CD4-positive, alpha-beta T cell treated with Interleukin-17A for 1 hour (primary cell): Measurements from ENCODE around the gene OPTN.
"Not testable (repeated sequence)": the region's sequence is repeated elsewhere in the genome, so short reads cannot be mapped to it uniquely, and the experiment has no call there.

Experiments
- DNase-seq: peaks from one replicate; pipeline ENCODE4 v3.0.0-alpha.2; 2020

Gene OPTN

DNA sequence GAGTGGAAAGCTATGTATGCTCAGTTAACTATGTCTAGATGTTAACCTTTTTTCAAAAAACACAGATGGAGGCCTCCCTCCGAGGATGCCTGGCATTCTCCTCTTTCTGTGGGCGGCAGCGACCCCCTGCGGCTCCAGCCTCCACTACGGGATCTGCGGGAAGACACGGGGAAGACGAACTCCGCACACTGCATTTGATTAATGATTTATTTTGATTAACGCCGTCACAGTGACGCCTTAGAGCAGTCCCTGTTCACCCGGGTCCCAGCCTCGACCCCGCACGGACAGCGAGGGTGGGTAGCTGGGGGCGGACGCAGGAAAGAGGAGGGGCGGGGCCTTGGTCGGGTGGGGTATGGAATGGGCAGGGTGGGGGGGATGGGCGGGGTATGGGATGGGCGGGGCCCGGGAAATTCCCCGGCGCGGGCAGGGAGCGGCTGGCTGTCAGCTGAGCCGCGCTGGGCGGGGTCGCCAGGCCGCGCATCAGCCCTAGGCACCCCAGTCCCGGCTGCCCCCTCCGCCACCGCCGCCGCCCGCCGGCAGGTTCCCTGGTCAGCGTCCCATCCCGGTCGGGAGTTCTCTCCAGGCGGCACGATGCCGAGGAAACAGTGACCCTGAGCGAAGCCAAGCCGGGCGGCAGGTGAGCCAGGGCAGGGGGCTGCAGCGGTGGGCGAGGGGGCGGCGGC, at the start of gene OPTN:
OPTN (plus strand) TSS at position 498 of the 683 bp plus-strand sequence. CDS start 8,960 bp downstream, outside the sequence.
- peak; percentile 85 for DNase-seq

DNA sequence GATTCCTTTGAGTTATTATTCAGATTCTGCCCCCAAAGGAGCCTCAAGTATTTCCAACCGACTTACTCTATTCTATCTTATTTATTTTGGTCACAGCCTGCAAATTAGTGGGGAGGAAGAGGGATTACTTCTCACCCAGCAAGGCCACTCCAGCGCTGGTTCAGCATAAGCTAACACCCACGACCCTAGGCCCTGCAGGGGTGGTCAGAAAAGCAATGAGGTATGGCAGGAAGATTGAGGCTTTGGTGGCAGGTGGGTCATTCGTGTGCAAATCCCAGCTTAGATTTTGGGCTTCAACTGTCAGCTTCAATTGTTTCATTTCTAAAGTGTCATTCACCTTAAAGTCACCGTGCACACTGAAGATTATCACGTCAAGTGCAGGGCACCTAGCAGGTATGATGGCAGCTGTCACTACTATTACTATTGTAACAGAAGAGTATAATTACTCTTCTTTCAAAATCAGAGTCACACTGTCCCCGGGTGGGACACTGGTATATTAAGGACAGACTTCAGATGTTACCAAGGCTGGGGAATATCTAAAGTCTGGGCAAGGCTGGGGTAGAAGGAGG, 48.8 kb upstream of the OPTN start:
- no peak for DNase-seq

DNA sequence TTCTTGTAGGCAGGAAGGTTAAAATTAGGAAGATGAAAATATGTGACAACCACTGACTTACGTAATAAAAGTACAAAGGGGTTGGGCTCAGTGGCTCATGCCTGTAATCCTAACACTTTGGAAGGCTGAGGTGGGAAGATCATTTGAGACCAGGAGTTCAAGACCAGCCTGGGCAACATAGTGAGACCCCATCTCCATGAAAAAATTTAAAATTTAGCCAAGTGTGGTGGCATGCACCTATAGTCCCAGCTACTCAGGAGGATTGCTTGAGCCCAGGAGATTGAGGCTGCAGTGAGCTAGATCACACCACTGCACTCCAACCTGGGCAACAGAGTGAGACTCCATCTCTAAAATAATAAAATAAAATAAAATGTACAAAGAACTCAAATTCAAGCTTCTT, 46.8 kb upstream of the OPTN start:
- not testable (repeated sequence) for DNase-seq

DNA sequence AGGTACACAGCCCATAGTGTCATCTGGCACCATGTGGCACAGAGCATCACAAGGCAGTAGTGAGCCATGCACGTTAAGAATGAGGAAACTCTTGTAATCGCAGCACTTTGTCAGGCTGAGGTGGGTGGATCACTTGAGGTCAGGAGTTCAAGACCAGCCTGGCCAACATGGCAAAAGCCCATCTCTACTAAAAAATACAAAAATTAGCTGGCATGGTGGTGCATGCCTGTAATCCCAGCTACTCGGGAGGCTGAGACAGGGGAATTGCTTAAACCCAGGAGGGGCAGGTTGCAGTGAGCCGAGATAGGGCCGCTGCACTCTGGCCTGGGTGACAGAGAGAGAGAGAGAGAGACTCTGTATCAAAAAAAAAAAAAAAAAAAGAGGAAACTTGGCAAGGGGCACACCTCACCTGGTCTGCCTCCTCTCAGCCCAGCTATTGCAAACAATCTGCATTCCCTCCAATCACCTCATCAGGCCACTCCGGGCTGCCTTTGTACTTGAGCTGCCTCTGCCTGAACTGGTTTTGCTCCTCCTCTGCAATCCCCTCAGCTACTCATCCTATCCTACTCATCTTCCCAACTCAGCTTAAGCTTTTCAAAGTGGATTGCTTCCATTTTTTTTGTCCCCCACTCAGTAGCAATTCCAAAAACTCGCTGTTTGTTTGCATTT, 46.0 kb upstream of the OPTN start:
- no peak for DNase-seq

DNA sequence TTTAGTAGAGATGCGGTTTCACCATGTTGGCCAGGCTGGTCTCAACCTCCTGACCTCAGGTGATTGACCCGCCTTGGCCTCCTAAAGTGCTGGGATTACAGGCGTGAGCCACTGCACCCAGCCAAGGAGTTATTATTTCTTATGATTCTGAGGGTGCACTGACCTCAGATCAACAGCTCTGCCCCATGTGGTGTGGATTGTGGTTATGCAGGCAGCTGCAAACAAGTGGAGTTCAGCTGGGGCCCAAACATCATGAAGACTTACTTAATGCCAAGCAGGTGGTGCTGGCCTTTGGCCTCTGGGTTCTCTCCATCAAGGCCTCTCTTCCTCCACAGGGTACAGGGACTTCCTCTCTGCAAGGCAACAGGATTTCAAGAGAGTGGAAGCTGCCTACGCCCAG, 45.1 kb upstream of the OPTN start:
- no peak for DNase-seq

DNA sequence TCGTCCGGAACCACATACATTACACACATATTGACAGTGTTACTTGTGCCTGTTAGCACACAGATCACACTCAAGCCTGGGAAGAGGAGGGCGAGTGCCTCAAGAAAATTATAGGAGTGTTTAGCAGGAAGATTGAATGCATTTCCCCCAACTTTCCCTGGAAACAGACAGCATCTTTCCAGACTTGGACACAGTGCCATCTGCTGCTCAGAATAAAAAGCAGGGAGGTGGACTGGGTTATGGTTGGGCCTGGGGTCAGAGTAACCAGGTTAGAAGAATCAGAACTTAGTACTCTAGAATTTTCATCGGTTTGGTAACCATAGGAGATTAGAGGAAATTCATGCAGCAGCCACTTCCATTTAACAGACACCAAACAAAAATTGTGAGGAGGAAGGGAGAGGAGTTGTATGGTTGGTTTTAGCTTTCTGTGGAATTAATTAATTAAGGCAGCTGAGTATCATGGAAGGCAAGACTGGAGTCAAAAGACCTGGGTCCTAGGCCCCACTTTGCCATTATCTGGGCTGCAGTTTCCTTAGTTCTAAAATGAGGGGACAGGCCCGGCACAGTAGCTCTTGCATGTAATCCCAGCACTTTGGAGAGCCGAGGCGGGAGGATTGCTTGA, 43.4 kb upstream of the OPTN start:
- no peak for DNase-seq

DNA sequence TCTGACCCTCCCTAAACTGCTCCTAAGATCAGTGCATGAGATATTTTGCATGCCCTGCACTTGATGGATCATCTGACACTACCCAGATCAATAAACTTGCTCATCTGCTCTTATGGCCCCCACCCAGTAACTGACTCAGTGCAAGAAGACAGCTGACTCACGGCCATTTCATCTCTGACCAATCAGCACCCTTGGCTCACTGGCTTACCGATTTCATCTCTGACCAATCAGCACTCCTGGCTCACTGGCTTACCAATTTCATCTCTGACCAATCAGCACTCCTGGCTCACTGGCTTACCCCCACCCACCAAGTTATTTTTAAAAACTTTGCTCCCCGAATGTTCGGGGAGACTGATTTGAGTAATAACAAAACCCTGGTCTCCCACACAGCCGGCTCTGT, 37.2 kb upstream of the OPTN start:
- no peak for DNase-seq

DNA sequence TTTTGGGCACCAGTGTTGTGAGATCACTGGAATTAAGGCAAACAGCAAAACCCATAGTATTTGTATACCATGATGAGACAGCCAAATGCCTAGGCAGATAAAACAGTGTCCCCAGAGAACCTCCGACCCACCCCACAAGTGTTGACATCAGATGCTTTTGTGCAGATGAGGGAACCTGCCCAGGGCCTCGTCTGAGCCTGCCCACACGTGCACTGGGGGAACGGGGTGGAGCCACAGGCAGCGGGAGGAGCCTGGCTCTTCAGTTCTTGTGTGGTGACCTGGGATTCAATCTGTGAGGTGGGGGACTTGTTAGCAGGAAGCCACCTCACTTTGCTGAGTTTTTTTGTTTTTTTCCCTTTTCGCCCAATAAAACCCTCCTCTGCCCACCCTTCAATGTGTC, 33.4 kb upstream of the OPTN start:
- DNase-seq: no peak

DNA sequence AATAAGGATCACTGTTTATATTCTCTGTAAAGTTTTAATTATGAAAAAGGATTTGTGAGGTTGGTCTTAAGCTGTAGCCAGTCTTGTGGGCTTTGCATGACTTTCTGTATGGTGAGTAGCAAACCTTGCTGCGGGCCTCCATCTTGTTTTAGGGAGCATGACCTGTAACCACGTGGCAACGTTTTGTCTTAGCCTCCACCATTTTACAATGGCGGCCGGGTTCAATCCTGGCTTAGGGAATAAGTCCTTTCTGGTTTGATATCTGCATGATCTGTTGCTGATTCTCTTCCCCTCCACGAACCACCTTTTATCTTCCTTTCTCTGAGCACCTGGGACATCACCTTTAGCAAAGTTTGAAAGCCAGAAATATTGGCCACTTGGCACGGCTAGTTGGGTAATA, 32.5 kb upstream of the OPTN start:
- DNase-seq: no peak

DNA sequence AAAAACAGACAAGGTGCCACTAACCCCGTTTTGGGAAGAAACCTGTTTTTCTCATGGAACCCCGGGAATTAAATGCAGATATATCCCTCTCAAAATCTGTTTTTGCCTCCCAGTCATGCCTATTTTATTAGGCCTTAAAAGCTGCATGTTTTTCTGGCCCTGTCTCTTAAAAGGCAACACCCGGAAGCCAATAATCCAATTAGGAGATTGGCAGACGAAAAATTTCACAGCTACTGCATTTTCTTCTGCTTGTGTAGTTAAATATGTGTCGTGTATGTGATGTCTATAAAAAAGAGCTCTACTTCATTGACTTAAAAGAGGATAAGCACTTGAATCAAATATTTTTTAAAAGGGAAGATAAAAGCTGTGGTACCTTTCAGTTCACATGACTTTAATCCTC, 31.9 kb upstream of the OPTN start:
- DNase-seq: no peak

DNA sequence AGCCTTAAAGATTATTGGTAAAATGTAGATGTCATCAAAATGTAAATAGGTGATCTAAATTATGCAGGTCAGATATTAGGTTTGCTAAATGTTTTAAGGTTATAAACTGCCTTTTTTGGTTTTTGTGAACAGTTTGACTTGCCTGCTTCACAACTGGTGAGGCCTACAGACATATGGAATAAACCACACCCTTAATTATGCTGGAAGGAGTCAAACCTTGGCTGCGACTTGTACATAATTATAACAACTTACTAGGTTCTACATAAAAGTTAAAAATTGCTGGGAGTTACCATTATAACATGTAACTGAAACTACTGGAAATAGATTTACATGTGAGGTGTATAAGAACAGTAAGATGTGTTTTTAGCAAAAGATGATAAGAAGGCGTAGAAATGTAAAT, 31.5 kb upstream of the OPTN start:
- no peak for DNase-seq

DNA sequence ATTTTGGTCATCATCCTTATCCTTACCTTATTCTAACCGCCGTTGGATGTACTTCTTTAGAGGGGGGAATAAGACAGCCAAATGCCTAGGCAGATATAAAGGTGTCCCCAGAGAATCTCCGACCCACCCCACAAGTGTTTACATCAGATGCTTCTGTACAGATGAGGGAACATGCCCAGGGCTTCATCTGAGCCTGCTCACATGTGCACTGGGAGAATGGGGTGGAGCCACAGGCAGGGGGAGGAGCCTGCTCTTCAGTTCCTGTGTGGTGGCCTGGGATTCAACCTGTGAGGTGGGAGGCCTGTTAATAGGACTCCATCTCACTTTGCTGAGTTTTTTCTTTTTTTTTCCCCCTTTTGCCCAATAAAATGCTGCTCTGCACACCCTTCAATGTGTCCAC, 27.6 kb upstream of the OPTN start:
- no peak for DNase-seq

DNA sequence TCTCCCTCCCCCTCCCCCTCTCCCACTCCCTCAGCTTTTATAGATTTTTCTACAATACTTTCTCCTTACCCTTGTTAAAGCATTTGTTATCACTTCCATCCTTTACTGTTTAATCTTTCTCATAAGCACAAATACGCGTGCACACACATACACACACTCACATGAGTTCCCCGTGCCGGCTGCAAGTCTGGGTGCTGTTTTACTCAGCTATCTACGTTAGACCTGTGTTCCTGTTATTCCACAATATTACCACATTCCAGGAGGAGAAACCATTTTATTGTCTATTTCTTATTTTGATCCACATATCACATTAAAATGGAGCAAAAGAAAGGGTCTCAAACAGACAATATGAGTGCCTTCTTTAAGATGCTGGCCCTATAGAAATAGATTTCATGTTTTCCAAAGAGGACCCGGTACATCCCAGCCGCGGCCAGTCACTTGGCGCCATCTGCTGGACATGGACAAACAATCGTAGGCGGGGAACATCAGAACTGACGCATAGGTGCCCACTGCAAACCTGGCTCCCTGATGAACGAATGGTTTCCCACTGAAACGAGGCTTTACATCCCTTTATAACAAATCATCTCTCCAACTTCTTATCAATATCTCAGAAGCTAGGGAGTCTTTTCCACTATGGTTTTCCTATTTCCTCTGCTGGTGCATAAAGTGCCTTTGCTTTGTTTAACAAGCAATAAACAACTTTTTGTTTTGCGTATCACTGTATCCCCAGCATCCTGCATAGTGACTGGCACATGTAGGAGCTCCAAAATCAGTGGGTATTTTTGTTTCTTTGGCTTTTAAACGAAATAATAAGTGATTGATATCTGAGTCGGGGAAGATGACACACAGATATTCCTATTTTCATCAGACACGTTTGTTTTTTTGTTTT, 25.2 kb upstream of the OPTN start:
- peak; percentile 46 for DNase-seq

DNA sequence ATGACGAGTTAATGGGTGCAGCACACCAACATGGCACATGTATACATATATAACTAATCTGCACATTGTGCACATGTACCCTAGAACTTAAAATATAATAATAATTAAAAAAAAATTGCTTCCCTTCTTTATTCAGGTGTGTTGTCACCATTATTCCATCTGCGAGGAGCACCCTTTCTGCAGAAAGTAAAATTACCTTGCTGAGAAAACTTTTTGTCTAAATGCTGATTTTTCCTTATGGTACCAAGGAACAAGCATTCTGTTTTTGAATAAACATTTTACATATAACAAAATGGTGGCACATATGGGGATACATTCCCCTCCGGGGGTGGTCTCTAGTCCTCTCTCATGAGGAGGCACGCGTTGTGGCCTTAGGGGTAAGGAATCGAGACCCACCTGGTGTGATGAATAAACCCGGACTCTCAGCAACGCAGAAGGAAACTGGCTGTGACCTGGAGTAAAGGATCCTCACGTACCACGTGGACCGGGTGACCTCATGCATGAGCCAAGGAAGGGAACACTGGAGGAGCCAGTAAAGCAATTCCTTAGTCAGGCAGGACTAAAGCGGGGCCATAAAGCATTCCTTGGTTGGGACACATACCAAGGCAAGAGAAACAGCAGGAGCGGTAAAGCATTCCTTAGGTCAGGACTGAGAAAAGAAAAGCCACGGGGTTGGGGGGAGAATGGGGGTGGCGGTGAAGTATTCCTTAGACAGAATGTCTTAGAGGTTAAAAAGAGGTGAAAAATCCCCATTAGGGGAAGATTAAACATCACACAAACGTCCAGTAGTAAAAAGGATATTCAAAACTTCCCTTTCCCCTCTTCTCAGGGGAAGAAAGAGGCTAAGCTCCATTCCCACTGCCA, 20.8 kb upstream of the OPTN start:
- no peak for DNase-seq

DNA sequence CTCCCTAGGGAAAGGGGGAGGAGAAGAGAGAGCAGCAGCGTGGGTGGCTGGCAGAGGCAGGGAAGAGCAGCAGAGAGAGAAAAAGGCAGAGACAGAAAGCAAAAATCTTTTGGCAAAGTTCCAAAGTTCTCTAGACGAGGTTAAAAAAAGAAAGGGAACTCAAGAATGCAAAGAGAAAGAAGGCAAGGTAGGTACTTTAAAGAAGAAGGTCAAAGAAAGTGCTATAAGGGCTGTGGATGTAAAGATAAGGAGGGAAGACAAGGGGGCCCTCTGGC, 20.2 kb upstream of the OPTN start:
- DNase-seq: no peak

DNA sequence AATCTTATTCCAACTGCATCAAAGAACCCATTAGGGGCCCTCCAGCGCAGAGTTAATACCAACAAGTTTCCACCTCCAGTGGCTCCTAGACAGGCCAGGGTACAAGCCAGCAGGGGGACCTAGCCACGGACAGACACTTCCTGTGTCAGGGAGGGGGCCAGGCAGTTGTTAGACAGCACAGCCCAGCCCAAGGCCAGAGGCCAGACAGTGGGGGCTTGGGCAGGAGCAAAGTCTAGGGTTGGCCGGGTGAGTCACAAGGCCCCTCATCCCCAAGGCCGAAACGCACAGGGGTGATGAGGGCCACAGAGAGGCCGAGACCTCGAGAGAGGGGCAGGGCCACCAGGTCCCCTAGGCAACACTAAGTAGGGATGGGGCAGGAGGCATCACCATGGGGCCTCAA, 19.3 kb upstream of the OPTN start:
- no peak for DNase-seq

DNA sequence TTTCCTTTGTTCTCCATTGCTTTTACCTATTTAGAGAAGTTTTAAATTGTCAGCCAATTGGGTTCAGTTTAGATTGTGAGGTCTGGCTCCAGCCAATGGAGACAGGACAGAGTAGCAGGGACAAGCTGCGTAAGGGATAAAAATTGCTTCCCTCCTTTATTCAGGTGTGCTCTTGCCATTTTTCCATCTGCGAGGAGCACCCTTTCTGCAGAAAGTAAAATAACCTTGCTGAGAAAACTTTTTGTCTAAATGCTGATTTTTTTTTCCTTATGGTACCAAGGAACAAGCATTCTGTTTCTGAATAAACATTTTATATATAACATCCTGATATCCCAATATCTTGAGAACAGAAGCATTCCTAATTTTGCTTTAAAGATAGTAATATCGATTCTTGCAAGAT, 16.3 kb upstream of the OPTN start:
- not testable (repeated sequence) for DNase-seq

DNA sequence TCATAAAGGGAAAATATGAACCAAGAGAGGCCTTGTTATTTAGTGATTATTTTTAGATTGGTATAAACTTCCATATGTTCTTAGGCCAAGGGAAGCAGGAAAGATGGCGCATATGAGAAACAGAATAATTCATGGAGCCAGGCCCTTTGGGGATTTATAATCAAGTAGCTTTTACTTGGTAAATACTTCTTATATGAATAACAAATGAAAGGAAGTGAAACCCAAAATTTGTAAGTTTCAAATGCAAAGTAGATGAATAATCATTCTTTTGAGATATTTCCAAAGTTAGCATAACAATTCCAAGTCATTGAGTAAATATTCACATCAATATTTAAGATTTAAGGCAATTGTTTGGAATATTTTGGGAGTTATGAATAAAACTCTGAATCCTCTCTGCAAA, 13.9 kb upstream of the OPTN start:
- no peak for DNase-seq

DNA sequence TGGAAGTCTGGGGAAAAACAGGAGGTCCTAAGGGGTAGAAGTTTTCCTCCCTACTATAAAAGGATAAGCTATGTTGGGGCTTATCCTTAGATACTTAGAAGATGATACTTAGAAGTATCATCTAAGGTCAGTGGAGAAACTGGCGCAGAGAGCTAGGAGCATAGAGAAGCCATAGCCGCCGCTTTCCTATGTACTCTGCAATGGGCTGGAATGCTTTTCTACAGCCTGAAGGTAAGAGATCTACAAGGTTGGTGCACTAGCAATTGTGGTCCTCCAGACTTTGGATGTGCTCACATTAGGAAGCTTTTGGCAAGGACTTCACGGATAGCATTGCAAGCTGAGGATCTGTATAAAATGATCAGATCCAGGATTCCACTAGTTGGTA, 12.4 kb upstream of the OPTN start:
- no peak for DNase-seq

DNA sequence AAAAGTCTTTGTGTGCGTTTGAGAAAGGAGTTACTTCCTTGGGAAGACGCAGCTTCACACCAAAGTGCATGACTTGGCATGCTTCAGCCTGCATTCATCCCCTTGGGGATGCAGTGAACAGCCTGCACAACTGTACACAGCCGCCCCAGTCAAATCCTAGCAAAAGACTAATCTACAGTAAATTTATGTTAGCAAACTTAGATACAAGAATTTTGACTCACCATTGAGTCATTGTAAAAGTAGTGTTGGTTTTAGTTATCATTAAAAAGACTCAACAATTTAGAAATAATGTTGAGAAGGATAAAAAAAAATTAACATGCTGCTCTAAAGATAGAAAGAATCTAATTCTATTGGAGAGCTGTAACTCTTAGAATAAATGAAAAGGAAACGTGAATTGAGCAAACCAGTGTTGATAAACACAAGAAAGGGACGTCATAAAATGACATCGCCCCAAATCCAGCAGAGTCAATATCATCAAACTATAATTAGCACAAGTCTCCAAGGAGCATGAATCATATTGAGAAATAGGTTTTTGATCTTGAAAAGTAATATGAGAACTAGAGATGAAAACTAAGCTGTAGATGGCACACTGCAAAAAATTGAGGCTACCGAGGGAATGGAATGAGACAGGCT, 11.9 kb upstream of the OPTN start:
- no peak for DNase-seq

DNA sequence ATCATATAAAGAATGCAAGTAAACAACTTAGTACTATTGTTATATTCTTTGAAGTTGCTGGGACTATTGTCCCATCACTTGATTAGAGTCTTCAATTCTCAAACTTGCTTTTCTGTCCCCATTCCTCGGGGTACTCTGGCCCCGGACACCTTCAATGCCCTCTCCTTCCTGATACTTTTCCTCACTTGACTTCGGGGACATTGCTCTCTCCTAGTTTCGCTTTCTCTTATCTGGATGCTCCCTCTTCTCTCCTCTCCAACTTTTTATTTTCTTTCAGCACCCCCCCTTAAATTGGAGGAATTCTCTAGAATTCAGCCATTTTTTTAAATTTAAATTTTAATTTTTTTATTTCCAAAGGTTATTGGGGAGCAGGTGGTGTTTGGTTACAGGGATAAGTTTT, 10.6 kb upstream of the OPTN start:
- DNase-seq: no peak

DNA sequence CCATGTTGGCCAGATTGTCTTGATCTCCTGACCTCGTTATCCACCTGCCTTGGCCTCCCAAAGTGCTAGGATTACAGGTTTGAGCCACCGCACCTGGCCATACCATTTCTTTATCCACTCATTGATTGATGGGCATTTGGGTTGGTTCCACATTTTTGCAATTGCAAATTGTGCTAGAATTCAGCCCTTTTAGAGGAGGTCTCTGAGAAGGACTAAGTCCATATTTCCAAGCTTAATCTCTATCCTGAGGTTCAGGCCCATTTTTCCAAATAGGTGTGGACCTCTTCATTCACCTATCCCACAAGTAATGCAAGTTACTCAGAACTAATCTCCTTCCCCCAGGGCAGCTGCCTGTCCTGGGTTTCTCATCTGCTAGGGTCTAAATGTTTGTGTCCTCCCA, 9.7 kb upstream of the OPTN start:
- DNase-seq: no peak
